ENCODE measurements around the gene HM13. TPM values are rescaled to one million over a fixed set of nuclear protein-coding genes. Genes with fewer than 3 reads are reported as not detected.

The HM13 gene
- total and polyA plus RNA-seq, 2 of the 13 experiments (the other 11 are each of a cell fraction or from before 2014, with no cell fraction given): 118 to 243 TPM

GRCh38 chr20:31603822-31604566, 89.8 kb downstream of the HM13 start (continued):
- TF ChIP-seq ZNF530 (CRISPR knock-in tag; IDR thresholded peaks at IDR 0.05; ENCODE audit: low read depth) (no peak), ZNF883 (CRISPR knock-in tag; IDR thresholded peaks at IDR 0.05; ENCODE audit: not compliant biosample characterization) (no peak), TBX2 (CRISPR knock-in tag; IDR thresholded peaks at IDR 0.05; ENCODE audit: borderline replicate concordance) (peak; percentile 99), ZNF136 (CRISPR knock-in tag; IDR thresholded peaks at IDR 0.05; ENCODE audit: low read depth) (peak; percentile 62; the same call in 1 of the 2 replicates), CEBPZ (IDR thresholded peaks at IDR 0.05; ENCODE audit: low read length) (no peak), ZNF460 (CRISPR knock-in tag; IDR thresholded peaks at IDR 0.05; ENCODE audit: borderline replicate concordance) (no peak; the same call in 1 of the 2 replicates), CEBPG (CRISPR knock-in tag; IDR thresholded peaks at IDR 0.05) (peak; percentile 80), DR1 (CRISPR knock-in tag; IDR thresholded peaks at IDR 0.05) (peak; percentile 74), NKX3-1 (CRISPR knock-in tag; IDR thresholded peaks at IDR 0.05) (peak; percentile 91; the same call in 1 of the 2 replicates), ZNF382 (CRISPR knock-in tag; IDR thresholded peaks at IDR 0.05; ENCODE audit: borderline replicate concordance) (no peak), ARNT (IDR thresholded peaks at IDR 0.05) (no peak), CHD2 (IDR thresholded peaks at IDR 0.05; ENCODE audit: low read depth, low read length) (peak; percentile 45; the same call in 1 of the 2 replicates), THAP8 (CRISPR knock-in tag; IDR thresholded peaks at IDR 0.05; ENCODE audit: borderline replicate concordance) (peak; percentile 95; the same call in 1 of the 2 replicates), NFKBIZ (CRISPR knock-in tag; IDR thresholded peaks at IDR 0.05) (peak; percentile 70; the same call in 1 of the 2 replicates), KAT8 (CRISPR knock-in tag; IDR thresholded peaks at IDR 0.05) (peak; percentile 80; the same call in 1 of the 2 replicates), MTA1 (CRISPR knock-in tag; IDR thresholded peaks at IDR 0.05; ENCODE audit: borderline replicate concordance) (peak; percentile 99), MED13 (CRISPR knock-in tag; IDR thresholded peaks at IDR 0.05) (peak; percentile 98)
- TF ChIP-seq, protein P1, sequence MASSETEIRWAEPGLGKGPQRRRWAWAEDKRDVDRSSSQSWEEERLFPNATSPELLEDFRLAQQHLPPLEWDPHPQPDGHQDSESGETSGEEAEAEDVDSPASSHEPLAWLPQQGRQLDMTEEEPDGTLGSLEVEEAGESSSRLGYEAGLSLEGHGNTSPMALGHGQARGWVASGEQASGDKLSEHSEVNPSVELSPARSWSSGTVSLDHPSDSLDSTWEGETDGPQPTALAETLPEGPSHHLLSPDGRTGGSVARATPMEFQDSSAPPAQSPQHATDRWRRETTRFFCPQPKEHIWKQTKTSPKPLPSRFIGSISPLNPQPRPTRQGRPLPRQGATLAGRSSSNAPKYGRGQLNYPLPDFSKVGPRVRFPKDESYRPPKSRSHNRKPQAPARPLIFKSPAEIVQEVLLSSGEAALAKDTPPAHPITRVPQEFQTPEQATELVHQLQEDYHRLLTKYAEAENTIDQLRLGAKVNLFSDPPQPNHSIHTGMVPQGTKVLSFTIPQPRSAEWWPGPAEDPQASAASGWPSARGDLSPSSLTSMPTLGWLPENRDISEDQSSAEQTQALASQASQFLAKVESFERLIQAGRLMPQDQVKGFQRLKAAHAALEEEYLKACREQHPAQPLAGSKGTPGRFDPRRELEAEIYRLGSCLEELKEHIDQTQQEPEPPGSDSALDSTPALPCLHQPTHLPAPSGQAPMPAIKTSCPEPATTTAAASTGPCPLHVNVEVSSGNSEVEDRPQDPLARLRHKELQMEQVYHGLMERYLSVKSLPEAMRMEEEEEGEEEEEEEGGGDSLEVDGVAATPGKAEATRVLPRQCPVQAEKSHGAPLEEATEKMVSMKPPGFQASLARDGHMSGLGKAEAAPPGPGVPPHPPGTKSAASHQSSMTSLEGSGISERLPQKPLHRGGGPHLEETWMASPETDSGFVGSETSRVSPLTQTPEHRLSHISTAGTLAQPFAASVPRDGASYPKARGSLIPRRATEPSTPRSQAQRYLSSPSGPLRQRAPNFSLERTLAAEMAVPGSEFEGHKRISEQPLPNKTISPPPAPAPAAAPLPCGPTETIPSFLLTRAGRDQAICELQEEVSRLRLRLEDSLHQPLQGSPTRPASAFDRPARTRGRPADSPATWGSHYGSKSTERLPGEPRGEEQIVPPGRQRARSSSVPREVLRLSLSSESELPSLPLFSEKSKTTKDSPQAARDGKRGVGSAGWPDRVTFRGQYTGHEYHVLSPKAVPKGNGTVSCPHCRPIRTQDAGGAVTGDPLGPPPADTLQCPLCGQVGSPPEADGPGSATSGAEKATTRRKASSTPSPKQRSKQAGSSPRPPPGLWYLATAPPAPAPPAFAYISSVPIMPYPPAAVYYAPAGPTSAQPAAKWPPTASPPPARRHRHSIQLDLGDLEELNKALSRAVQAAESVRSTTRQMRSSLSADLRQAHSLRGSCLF (CRISPR knock-in tag; IDR thresholded peaks at IDR 0.05; ENCODE audit: borderline replicate concordance): peak; percentile 88; the same call in 1 of the 2 replicates
- TF ChIP-seq, protein P2, sequence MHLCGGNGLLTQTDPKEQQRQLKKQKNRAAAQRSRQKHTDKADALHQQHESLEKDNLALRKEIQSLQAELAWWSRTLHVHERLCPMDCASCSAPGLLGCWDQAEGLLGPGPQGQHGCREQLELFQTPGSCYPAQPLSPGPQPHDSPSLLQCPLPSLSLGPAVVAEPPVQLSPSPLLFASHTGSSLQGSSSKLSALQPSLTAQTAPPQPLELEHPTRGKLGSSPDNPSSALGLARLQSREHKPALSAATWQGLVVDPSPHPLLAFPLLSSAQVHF (CRISPR knock-in tag; IDR thresholded peaks at IDR 0.05): 0 out of 2 replicates have a peak, but pooled peaks have one; percentile 60

All from HepG2 (cell line).